Measurements from ENCODE around the gene GP2. TPM values are rescaled to one million over a fixed set of nuclear protein-coding genes. Genes with fewer than 3 reads are reported as not detected.
"Not testable (repeated sequence)": the region's sequence is repeated elsewhere in the genome, so short reads cannot be mapped to it uniquely, and the experiment has no call there.

The GP2 gene
- total and polyA plus RNA-seq, 12 donors, result 0.48 to 9.0 (median 2.8) TPM; not detected in 7

DNA sequence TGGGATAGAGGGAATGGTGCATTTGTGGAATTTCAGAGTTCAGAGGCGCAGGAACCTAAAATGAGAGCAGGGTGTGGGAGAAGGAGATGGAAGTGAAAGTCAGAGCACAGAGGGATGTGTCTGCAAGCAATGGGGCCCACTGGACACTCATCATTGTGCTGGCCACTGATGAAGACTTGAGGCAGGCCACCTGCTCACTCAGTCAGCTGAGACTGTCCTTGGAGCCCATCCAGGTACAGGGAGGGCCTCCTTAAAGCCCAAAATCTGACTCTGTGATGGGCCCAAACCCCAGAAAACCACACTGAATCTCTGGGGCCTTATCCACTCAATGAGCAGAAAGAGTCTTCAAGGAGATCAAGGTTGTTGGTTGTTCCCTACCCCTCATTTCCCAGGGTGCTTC is 5.6 kb downstream of the GP2 start:
- no peak for TF ChIP-seq POLR2A (IDR thresholded peaks at IDR 0.05)
- TF ChIP-seq, protein P1, sequence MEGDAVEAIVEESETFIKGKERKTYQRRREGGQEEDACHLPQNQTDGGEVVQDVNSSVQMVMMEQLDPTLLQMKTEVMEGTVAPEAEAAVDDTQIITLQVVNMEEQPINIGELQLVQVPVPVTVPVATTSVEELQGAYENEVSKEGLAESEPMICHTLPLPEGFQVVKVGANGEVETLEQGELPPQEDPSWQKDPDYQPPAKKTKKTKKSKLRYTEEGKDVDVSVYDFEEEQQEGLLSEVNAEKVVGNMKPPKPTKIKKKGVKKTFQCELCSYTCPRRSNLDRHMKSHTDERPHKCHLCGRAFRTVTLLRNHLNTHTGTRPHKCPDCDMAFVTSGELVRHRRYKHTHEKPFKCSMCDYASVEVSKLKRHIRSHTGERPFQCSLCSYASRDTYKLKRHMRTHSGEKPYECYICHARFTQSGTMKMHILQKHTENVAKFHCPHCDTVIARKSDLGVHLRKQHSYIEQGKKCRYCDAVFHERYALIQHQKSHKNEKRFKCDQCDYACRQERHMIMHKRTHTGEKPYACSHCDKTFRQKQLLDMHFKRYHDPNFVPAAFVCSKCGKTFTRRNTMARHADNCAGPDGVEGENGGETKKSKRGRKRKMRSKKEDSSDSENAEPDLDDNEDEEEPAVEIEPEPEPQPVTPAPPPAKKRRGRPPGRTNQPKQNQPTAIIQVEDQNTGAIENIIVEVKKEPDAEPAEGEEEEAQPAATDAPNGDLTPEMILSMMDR (IDR thresholded peaks at IDR 0.05), result no peak
- H3K4me1 ChIP-seq (replicated peaks in 1 of 2), result no peaks in the 10 kb centered on the region
- H3K4me3 ChIP-seq, result no peak overlapping the region
- H3K27ac ChIP-seq, result no peak overlapping the region
- intact Hi-C loops (cut with DNase I), result no loop called here
- WGBS, 4 donors, result 67 to 92% (median 81%) methylated on average over 1 of the region's 1 CpG
- no peak for DNase-seq
- H3K9me3 ChIP-seq (replicated peaks in 1 of 3), result no peaks in the 10 kb centered on the region
- peaks cover 5% of the 10 kb centered on the region for H3K27me3 ChIP-seq
- no peaks in the 10 kb centered on the region for H3K36me3 ChIP-seq (replicated peaks in 1 of 2)

DNA sequence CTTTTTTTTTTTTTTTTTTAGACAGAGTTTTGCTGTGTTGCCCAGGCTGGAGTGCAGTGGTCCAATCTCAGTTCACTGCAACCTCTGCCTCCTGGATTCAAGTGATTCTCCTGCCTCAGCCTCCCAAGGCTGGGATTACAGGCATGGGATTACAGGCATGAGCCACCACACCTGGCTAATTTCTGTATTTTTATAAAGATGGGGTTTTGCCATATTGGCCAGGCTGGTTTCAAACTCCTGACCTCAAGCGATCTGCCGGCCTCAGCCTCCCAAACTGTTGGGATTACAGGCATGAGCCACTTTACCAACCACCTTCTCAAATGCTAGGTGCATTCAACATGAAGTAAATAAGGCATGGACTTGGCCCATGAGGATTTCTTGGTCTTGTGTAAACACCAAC is 6.3 kb downstream of the GP2 start:
- DNase-seq; H3K4me1 ChIP-seq (replicated peaks in 1 of 2); H3K27ac ChIP-seq; H3K4me3 ChIP-seq; H3K27me3 ChIP-seq; H3K36me3 ChIP-seq (replicated peaks in 1 of 2); intact Hi-C loops (cut with DNase I); H3K9me3 ChIP-seq (replicated peaks in 1 of 3): not testable (repeated sequence)
- 88 to 100% (median 91%) methylated on average over 2 of the region's 2 CpGs for WGBS, 4 donors

DNA sequence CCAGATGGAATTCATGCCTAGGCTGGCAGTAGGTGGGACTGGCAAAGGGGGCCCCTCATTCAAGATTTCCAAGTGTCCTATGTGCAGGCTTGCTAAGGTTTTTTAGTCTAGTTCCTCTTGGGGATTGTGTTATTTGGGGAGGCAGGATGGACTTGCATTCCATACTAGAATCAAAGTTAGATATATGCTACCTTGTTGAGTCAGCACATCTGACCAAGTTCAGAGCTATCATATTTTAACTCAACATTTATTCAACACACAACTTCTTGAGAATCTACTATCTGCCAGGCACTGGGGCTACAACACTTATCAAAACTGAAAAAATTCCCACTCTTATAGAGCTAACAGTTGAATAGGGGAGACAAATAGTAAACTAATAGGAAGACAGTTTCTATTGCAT is 6.7 kb downstream of the GP2 start:
- TF ChIP-seq, protein P1 (IDR thresholded peaks at IDR 0.05), result no peak
- no peak overlapping the region for H3K27ac ChIP-seq
- intact Hi-C loops (cut with DNase I), result no loop called here
- H3K4me1 ChIP-seq (replicated peaks in 1 of 2), result no peaks in the 10 kb centered on the region
- no peak overlapping the region for H3K4me3 ChIP-seq
- no peaks in the 10 kb centered on the region for H3K9me3 ChIP-seq (replicated peaks in 1 of 3)
- peaks cover 5% of the 10 kb centered on the region for H3K27me3 ChIP-seq
- DNase-seq, result no peak
- no peaks in the 10 kb centered on the region for H3K36me3 ChIP-seq (replicated peaks in 1 of 2)

DNA sequence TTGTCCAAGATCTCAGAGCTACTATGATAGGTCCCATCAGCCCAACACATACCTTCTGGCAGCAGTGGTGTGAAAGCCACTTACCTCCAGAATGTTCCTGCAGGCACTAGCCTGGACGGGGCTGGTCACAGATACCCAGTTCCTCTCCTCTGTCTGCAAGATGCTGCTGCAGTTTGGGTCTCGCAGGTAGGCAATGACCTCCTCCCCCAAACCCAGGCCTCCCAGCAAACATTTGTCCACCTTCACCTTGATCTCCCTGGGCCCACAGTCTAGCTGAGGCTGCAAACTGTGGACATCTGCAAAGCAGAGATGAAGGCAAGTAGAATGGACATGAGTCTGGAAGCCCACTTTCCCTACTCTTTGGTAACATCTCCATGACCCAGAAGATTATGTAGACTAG is 7.1 kb downstream of the GP2 start:
- no peak overlapping the region for H3K4me3 ChIP-seq
- TF ChIP-seq, protein P1 (IDR thresholded peaks at IDR 0.05), result no peak
- TF ChIP-seq POLR2A (IDR thresholded peaks at IDR 0.05), result no peak
- 69 to 75% (median 72%) methylated on average over 2 of the region's 2 CpGs; no CpG with 5 or more reads in 1 of the 4 donors for WGBS, 4 donors
- H3K27ac ChIP-seq, result no peak overlapping the region
- H3K27me3 ChIP-seq, result peaks cover 5% of the 10 kb centered on the region
- DNase-seq, result no peak
- no peaks in the 10 kb centered on the region for H3K36me3 ChIP-seq (replicated peaks in 1 of 2)
- intact Hi-C loops (cut with DNase I), result no loop called here
- no peaks in the 10 kb centered on the region for H3K4me1 ChIP-seq (replicated peaks in 1 of 2)
- H3K9me3 ChIP-seq (replicated peaks in 1 of 3), result no peaks in the 10 kb centered on the region

DNA sequence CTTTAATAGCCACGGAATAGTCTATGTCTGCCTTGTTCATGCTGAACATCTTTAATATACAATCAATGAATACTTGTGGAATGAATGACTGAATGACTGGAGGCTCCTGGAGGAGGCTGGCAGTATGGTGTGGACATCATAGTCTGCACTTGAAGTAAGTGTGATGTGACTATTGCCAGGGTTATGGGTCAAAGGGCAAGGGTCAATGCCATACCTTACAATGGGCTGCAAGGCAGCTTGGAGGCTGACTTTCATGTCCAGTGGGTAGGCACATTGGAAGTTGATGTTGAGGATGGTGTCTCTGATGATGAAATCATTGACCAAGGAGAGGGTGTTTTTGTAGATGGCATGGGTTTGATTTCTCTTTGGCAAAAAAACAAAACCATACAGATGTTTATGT is 7.9 kb downstream of the GP2 start:
- H3K9me3 ChIP-seq (replicated peaks in 1 of 3), result no peaks in the 10 kb centered on the region
- H3K27ac ChIP-seq, result no peak overlapping the region
- intact Hi-C loops (cut with DNase I), result no loop called here
- no peaks in the 10 kb centered on the region for H3K4me1 ChIP-seq (replicated peaks in 1 of 2)
- 42 to 78% (median 59%) methylated on average over 1 of the region's 1 CpG for WGBS, 4 donors
- no peak for DNase-seq
- H3K4me3 ChIP-seq, result no peak overlapping the region
- H3K36me3 ChIP-seq (replicated peaks in 1 of 2), result no peaks in the 10 kb centered on the region
- H3K27me3 ChIP-seq, result peaks cover 5% of the 10 kb centered on the region
- no peak for TF ChIP-seq POLR2A (IDR thresholded peaks at IDR 0.05)
- TF ChIP-seq, protein P1 (IDR thresholded peaks at IDR 0.05), result no peak
